Left lung (tissue), 10 donors: ENCODE measurements around the gene CRYBG3. TPM values are rescaled to one million over a fixed set of nuclear protein-coding genes. Genes with fewer than 3 reads are reported as not detected.

Experiments used
- ATAC-seq: fragments of 200-7000 bp; cut with Tn5 transposase; one replicate; pipeline ENCODE4 v1.9.1; 2020; ENCODE audit warnings: moderate library complexity
- DNase-seq, 4 donors: peaks; one replicate each; pipeline ENCODE4 v3.0.0-alpha.2; 2013 to 2020
- H3K27ac ChIP-seq, 2 donors: fragments of 200-600 bp; sonication (generic) in 1 of 2; one replicate each; pipeline versions ENCODE4 v1.5.0 to v1.8.0; 2020 to 2021
- H3K27me3 ChIP-seq, 2 donors: fragments of 200-600 bp; sonication (generic) in 1 of 2; one replicate each; pipeline versions ENCODE4 v1.5.0 to v1.8.0; 2020 to 2021
- H3K36me3 ChIP-seq, 2 donors: fragments of 200-600 bp; sonication (generic) in 1 of 2; one replicate each; pipeline versions ENCODE4 v1.5.0 to v1.8.0; 2020 to 2021
- H3K4me1 ChIP-seq, 2 donors: fragments of 200-600 bp; one replicate each; pipeline ENCODE4 v1.8.0; 2021
- H3K4me3 ChIP-seq, 2 donors: fragments of 200-600 bp; sonication (generic) in 1 of 2; one replicate each; pipeline versions ENCODE4 v1.5.0 to v1.8.0; 2020 to 2021; ENCODE audit warnings: mild to moderate bottlenecking in 1 of 2
- H3K9me3 ChIP-seq, 2 donors: fragments of 200-600 bp; sonication (generic) in 1 of 2; one replicate each; pipeline versions ENCODE4 v1.5.0 to v1.8.0; 2020 to 2021
- CTCF ChIP-seq, 2 donors: fragments of 200-600 bp; sonication (generic) in 1 of 2; IDR thresholded peaks; one replicate each; pipeline versions ENCODE4 v1.5.0 to v1.8.0; 2021; ENCODE audit warnings: antibody characterized with exemption in 2 of 2
- intact Hi-C, 2 donors: fragments of 100-400 bp; cut with DNase I; formaldehyde crosslinking; loops; one replicate each; pipeline versions ENCODE4 v1.11.2 to v1.14.2; 2022
- polyA plus RNA-seq, 6 donors: library from polyadenylated mRNA; unstranded; fragments of 120-200 nt; gene quantifications; one replicate each; pipeline ENCODE4 v1.2.1, GENCODE V29; 2013; ENCODE audit not compliant: insufficient read length in 6 of 6
- total RNA-seq, 2 donors: library from RNA; stranded (reverse); fragmentation: NEBNext Ultra II Directional; extraction: Animal tissue kit (Norgen Biotek cat#: 25700); gene quantifications; one replicate each; pipeline ENCODE4 v1.2.1, GENCODE V29; 2021
- donor health status: DM: no; HTN: yes; CAD: no.
- donor health status: DM: no; HTN: no; CAD: no.

The CRYBG3 gene
- total and polyA plus RNA-seq, 8 donors: 24.2 to 38.4 (median 31.6) TPM

- DNase-seq: no peak
- no peak for TF ChIP-seq CTCF (IDR thresholded peaks at IDR 0.05)
Measured at GRCh38 chr3:97889814-97890213, 68.0 kb downstream of the CRYBG3 start.

GRCh38 chr3:97892852-97893251, 71.0 kb downstream of the CRYBG3 start:
- Histone ChIP-seq H3K27me3 (no peaks in the 10 kb centered on the region), H3K4me1 (no peaks in the 10 kb centered on the region), H3K9me3 (no peaks in the 10 kb centered on the region), H3K4me3 (no peak overlapping the region), H3K36me3 (peaks cover 0 to 7% of the 10 kb centered on the region in 2 donors), H3K27ac (no peak overlapping the region)
- no peak for TF ChIP-seq CTCF (IDR thresholded peaks at IDR 0.05)
- DNase-seq: no peak
- intact Hi-C loops: no loop called here
- ATAC-seq: no peak

More at GRCh38 chr3:97889814-97890213, 68.0 kb downstream of the CRYBG3 start:
- intact Hi-C loops: no loop called here
- H3K27me3 ChIP-seq: no peaks in the 10 kb centered on the region
- ATAC-seq: no peak
- H3K4me1 ChIP-seq: no peaks in the 10 kb centered on the region
- no peaks in the 10 kb centered on the region for H3K9me3 ChIP-seq
- H3K36me3 ChIP-seq: peaks cover 0 to 14% of the 10 kb centered on the region in 2 donors
- H3K4me3 ChIP-seq: no peak overlapping the region
- H3K27ac ChIP-seq: no peak overlapping the region

GRCh38 chr3:97895216-97895615, 73.4 kb downstream of the CRYBG3 start:
- Histone ChIP-seq H3K4me1 (no peaks in the 10 kb centered on the region), H3K27ac (no peak overlapping the region), H3K27me3 (no peaks in the 10 kb centered on the region), H3K36me3 (peaks cover 0 to 16% of the 10 kb centered on the region in 2 donors), H3K4me3 (no peak overlapping the region), H3K9me3 (no peaks in the 10 kb centered on the region)
- ATAC-seq: no peak
- TF ChIP-seq CTCF (IDR thresholded peaks at IDR 0.05): no peak
- intact Hi-C loops: no loop called here
- DNase-seq: no peak

- peaks cover 0 to 19% of the 10 kb centered on the region in 2 donors for H3K36me3 ChIP-seq
- intact Hi-C loops: no loop called here
- no peak for TF ChIP-seq CTCF (IDR thresholded peaks at IDR 0.05)
- DNase-seq: no peak
- H3K4me1 ChIP-seq: peaks cover 0 to 5% of the 10 kb centered on the region in 2 donors
- no peak overlapping the region for H3K27ac ChIP-seq
- H3K9me3 ChIP-seq: no peaks in the 10 kb centered on the region
- no peak for ATAC-seq
- no peaks in the 10 kb centered on the region for H3K27me3 ChIP-seq
- H3K4me3 ChIP-seq: no peak overlapping the region
Measured at GRCh38 chr3:97896129-97896528, 74.3 kb downstream of the CRYBG3 start.

GRCh38 chr3:97896547-97896946, 74.7 kb downstream of the CRYBG3 start:
- no peak overlapping the region for H3K27ac ChIP-seq
- no peak for DNase-seq
- H3K4me1 ChIP-seq: peaks cover 2 to 9% of the 10 kb centered on the region in 2 donors
- H3K4me3 ChIP-seq: no peak overlapping the region
- no peaks in the 10 kb centered on the region for H3K27me3 ChIP-seq
- intact Hi-C loops: no loop called here
- ATAC-seq: no peak
- TF ChIP-seq CTCF (IDR thresholded peaks at IDR 0.05): no peak
- peaks cover 0 to 19% of the 10 kb centered on the region in 2 donors for H3K36me3 ChIP-seq
- no peaks in the 10 kb centered on the region for H3K9me3 ChIP-seq
